Stimulated activated CD8-positive, alpha-beta memory T cell treated with anti-CD3 and anti-CD28 coated beads, Interleukin-7, amount 100 ng/mL, for 1 hour (primary cell): ENCODE data around the gene HSP90B1.

Experiments used
- DNase-seq, 2 donors: peaks; one replicate each; pipeline ENCODE4 v3.0.0-alpha.2; 2020; ENCODE audit warnings: low read depth in 2 of 2

Gene HSP90B1

GRCh38 chr12:103929046-103929783 lies 995 bp upstream of the HSP90B1 start:
- peak; percentile 59 to 62 for DNase-seq

DNA sequence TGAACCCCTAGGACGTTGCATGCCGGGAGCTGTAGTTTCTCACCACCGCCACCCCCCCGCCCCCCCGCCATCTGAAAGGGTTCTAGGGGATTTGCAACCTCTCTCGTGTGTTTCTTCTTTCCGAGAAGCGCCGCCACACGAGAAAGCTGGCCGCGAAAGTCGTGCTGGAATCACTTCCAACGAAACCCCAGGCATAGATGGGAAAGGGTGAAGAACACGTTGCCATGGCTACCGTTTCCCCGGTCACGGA lies 501 bp upstream of the HSP90B1 start:
- no peak for DNase-seq

DNA sequence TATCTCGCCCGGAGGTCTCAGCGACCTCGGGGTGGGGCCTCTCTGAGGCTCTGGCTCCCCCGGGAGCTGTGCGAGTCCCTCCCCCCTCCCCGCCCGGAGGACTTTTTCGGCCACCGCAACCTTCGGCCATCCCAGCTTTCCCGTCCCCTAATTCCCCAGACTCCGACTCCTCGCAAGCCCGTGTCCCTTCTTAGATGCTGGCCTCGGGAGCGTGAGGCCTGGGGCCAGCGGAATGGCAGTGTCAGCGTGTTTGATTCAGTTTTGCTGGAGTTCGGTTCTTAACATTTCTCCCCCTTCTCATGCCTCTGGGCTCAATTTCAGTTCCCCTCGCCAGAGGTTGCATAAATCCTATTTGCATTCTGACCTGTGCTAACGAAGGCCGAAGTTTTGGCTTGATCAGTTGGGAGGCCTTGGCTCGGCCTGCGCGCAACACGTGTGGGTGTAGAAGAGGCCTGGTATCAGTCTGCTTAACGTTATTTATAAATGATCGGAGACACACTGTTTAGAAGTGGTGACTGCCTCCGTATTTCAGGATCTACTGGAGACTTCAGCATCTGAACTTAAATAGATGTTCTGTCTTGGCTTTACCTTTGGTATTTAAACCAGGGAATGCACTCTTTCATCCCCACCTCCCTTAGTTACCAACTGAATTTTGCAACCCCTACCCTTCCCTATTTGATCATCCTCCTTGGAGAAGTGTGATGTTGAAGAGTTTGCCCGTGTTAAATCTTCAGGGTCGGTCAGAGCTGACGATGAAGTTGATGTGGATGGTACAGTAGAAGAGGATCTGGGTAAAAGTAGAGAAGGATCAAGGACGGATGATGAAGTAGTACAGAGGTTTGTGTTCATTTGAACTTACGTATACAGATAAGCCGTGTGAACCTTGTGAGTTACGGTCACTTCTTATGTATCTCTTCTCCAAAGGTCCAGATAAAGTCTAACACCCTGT lies 851 bp downstream of the HSP90B1 start:
- DNase-seq = no peak

GRCh38 chr12:103933237-103933636 lies 3.0 kb downstream of the HSP90B1 start:
- no peak for DNase-seq

- no peak for DNase-seq
Observed at GRCh38 chr12:103936679-103937078, 6.5 kb downstream of the HSP90B1 start.

GRCh38 chr12:103944964-103945363 lies 14.8 kb downstream of the HSP90B1 start:
- no peak for DNase-seq

- no peak for DNase-seq
Observed at GRCh38 chr12:103947871-103948555, 17.8 kb downstream of the HSP90B1 start.

DNA sequence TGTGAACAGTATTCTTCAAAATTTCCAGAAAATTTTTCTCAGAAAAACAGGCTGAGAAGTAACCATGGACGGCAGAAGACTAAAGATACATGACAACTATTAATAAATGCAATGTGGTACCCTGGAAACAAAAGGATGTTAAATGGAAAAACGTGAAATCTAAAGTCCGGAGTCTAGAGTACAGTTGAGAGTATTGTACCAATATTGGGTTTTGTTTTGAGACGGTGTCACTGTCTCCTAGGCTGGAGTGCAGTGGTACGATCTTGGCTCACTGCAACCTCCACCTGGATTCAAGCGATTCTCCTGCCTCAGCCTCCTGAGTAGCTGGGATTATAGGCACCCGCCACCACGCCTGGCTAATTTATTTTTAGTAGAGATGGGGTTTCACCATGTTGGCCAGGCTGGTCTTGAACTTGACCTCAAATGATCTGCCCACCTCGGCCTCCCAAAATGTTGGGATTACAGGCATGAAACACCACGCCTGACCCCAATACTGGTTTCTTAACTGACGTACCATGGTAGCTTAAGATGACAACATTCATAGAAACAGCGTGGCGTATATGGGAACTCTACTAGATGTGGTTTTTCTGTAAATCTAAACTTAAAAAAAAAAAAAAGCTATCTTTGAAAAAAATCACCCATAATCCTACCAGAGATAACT lies 18.7 kb downstream of the HSP90B1 start:
- DNase-seq = no peak

- DNase-seq = no peak
Observed at GRCh38 chr12:103952497-103952896, 22.3 kb downstream of the HSP90B1 start.

DNA sequence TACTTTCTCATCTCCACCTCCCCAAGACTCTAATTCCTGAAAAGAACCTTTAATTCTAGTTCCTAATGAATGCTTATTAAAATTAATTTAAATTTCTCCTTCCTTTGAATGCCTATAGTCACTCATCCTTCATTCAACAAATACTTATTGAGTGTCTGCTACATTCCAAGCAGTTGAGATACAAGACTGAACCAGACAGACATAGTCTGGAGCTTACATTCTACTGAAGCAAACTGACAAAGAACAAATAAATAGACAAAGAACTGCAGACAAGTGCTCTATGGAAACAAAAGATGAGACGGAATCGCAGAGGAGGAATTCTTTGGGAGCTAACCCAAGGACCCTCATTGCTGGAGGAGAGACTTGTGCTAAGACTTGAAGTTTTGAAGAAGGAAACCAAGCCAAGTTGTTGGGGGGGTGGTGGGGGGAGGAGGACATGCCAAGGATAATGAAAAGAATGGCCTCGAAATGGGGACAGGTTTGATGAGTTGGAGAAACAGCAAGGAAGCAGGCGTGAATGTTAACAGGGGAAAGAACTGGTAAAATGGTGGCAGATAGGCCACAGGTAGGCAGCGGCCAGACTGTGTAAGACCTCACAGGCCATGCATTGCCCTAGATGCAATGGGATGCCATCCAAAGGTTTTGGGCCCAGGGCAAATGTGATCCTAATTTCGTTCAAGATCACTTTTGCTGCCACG lies 25.8 kb downstream of the HSP90B1 start:
- DNase-seq = no peak

DNA sequence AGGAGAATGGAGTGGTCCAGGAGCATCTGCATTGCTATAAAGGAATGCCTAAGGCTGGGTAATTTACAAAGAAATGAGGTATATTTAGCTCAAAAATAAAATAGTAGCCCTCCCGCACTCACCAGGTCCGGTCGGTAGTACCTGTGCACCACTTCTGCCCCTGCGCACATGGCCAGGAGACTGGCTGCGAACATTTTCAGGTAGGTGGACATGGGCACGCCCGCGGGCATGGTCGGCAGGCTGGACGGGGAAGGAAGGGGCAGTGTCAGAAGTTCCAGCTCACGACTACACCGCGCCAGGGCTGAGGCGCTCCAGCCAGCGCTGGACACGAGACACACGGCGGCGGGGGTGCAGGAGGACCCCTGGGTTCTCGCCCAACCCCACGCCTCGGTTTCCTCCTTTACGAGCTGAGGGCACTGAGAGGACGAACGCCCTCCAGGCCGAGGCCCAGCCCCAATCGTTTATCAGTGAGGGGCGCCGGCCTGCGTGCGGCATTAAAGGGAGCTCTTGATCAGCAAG lies 26.4 kb downstream of the HSP90B1 start:
- no peak for DNase-seq

- no peak for DNase-seq
Observed at GRCh38 chr12:103957865-103958388, 27.7 kb downstream of the HSP90B1 start.

DNA sequence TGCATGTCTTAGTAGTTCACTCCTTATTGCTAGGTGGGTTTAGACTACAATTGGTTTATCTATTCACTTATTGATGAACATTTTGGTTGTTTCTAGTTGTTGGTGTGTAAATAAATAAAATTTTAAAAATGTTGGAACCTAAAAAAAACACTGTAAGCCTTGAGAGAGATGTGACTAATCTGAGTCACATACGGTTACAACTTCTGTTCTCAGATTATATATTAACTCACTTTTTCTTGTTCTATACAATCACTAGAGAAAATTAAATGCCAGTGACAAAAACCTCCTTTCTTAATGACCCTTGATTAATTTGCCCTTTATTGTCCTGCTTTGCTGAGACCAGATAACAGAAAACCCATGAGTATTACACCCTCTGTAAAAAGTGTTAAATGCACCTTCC lies 28.4 kb downstream of the HSP90B1 start:
- DNase-seq = no peak

GRCh38 chr12:103960616-103961227 lies 30.5 kb downstream of the HSP90B1 start:
- no peak for DNase-seq

DNA sequence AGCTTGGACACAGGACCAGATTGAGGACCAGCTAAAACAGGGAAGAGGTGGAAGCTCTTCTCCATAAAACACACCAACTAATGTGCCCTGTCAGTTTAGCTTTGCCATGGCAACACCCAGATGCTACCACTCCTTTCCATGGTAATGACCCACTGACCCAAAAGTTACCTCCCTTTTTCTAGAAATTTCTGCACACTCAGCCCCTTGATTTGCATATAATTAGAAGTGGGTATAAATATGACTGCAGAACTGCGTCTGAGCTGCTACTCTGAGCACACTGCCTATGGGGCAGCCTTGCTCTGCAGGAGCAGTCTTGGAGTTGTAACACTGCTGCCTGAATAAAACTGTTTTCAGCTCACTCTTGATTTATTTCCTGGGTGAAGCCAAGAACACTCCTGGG lies 32.3 kb downstream of the HSP90B1 start:
- DNase-seq = no peak

GRCh38 chr12:103964805-103965204 lies 34.6 kb downstream of the HSP90B1 start:
- no peak for DNase-seq

DNA sequence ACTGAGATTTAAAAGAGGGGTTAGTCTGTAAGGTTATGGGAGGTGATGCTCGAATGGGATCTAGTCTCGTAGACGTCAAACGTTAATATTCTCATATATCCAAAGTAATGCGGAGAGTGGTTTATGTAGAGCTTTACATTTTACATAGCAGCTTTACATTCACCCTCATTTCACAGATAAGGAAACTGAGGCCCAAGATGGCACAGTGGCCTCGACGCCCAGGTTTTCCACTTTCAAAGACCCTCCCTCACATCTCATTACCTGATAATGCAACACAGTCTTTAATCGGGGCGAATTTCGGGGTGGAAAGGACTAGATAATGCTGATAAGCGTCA lies 35.0 kb downstream of the HSP90B1 start:
- no peak for DNase-seq

- peak; percentile 90 to 92 for DNase-seq
Observed at GRCh38 chr12:103965590-103966504, 35.6 kb downstream of the HSP90B1 start, which contains the start of gene TDG. TSS of gene TDG (plus strand) at chr12:103965872. CDS start at chr12:103966038, 166 bp downstream.

GRCh38 chr12:103966736-103967135 lies 36.5 kb downstream of the HSP90B1 start:
- DNase-seq = no peak
